Neural cell (in vitro differentiated cells): ENCODE data around the gene MYO9A. TPM values are rescaled to one million over a fixed set of nuclear protein-coding genes. Genes with fewer than 3 reads are reported as not detected.

ENCODE experiments used
- H2AFZ ChIP-seq: fragments of 200-600, 300-800 bp; sonication (generic), shearing (Covaris generic); 2 replicates; pipeline ENCODE4 v1.6.0; 2014; ENCODE audit warnings: low read depth, mild to moderate bottlenecking, antibody characterized with exemption, low read length, moderate library complexity
- H3F3A ChIP-seq: fragments of 200-600 bp; shearing (Covaris generic); 2 replicates; pipeline ENCODE4 v1.6.1; 2016; ENCODE audit warnings: mild to moderate bottlenecking, moderate library complexity, mixed read lengths, antibody characterized with exemption, low read length; ENCODE audit not compliant: insufficient read depth, poor library complexity, severe bottlenecking
- H3K27ac ChIP-seq: fragments of 200-600, 300-800 bp; sonication (generic), shearing (Covaris generic); 2 replicates; pipeline ENCODE4 v1.5.1; 2014; ENCODE audit warnings: mild to moderate bottlenecking, low read length, moderate library complexity
- H3K27me3 ChIP-seq: fragments of 300-800, 200-600 bp; sonication (generic), shearing (Covaris generic); 2 replicates; pipeline ENCODE4 v1.6.0; 2014; ENCODE audit warnings: mild to moderate bottlenecking, low read depth, low read length, moderate library complexity; ENCODE audit not compliant: insufficient read depth
- H3K36me3 ChIP-seq: fragments of 300-800, 200-600 bp; sonication (generic), shearing (Covaris generic); 2 replicates; pipeline ENCODE4 v1.5.1; 2014; ENCODE audit warnings: mild to moderate bottlenecking, antibody characterized with exemption, low read length, moderate library complexity; ENCODE audit not compliant: insufficient read depth
- H3K4me2 ChIP-seq: fragments of 300-800, 200-600 bp; sonication (generic), shearing (Covaris generic); 2 replicates; pipeline ENCODE4 v1.6.0; 2014; ENCODE audit warnings: mild to moderate bottlenecking, low read length
- H3K4me3 ChIP-seq: fragments of 300-800, 200-600 bp; sonication (generic), shearing (Covaris generic); 2 replicates; pipeline ENCODE4 v1.5.1; 2014; ENCODE audit warnings: mild to moderate bottlenecking, low read length, moderate library complexity
- H3K79me2 ChIP-seq: fragments of 200-600 bp; shearing (Covaris generic); replicated peaks from 2 replicates; pipeline ENCODE4 v1.6.0; 2014; ENCODE audit warnings: mild to moderate bottlenecking, low read length, moderate library complexity; ENCODE audit not compliant: insufficient read depth
- H3K9ac ChIP-seq: fragments of 300-800, 200-600 bp; sonication (generic), shearing (Covaris generic); 2 replicates; pipeline ENCODE4 v1.6.1; 2016; ENCODE audit warnings: mild to moderate bottlenecking, low read length, mixed read lengths
- H3K9me2 ChIP-seq: fragments of 200-600 bp; shearing (Covaris generic); 2 replicates; pipeline ENCODE4 v1.6.1; 2016; ENCODE audit warnings: mild to moderate bottlenecking, low read length, mixed read lengths; ENCODE audit not compliant: insufficient read depth
- H3K9me3 ChIP-seq: fragments of 200-600, 300-800 bp; sonication (generic), shearing (Covaris generic); 2 replicates; pipeline ENCODE4 v1.6.1; 2016; ENCODE audit warnings: mild to moderate bottlenecking, mixed run types, low read length, moderate library complexity, mixed read lengths
- H4K20me1 ChIP-seq: fragments of 200-600 bp; shearing (Covaris generic); 2 replicates; pipeline ENCODE4 v1.6.1; 2016; ENCODE audit warnings: mild to moderate bottlenecking, mixed run types; ENCODE audit not compliant: insufficient read depth
- CTCF ChIP-seq: fragments of 450-650 bp; IDR thresholded peaks from 2 replicates; pipeline ENCODE4 v1.5.1; 2014; ENCODE audit warnings: antibody characterized with exemption, mild to moderate bottlenecking, moderate library complexity; ENCODE audit not compliant: poor library complexity, severe bottlenecking
- EP300 ChIP-seq: fragments of 450-650 bp; conservative IDR thresholded peaks from 2 replicates; pipeline ENCODE4 v1.6.1; 2014; ENCODE audit warnings: antibody characterized with exemption, mild to moderate bottlenecking, moderate library complexity; ENCODE audit not compliant: poor library complexity, severe bottlenecking
- EZH2 ChIP-seq: fragments of 200-600, 300-800 bp; shearing (Covaris generic), sonication (generic); IDR thresholded peaks from 2 replicates; pipeline ENCODE4 v1.6.1; 2014; ENCODE audit warnings: antibody characterized with exemption, low read length, borderline replicate concordance, mild to moderate bottlenecking; ENCODE audit not compliant: insufficient read depth, poor library complexity, severe bottlenecking
- MXI1 ChIP-seq: fragments of 450-650 bp; conservative IDR thresholded peaks from 2 replicates; pipeline ENCODE4 v1.6.1; 2014; ENCODE audit warnings: antibody characterized with exemption, mild to moderate bottlenecking; ENCODE audit not compliant: poor library complexity, severe bottlenecking
- POLR2AphosphoS5 ChIP-seq: IDR thresholded peaks from 2 replicates; pipeline ENCODE4 v1.6.1; 2012
- RAD21 ChIP-seq: fragments of 450-650 bp; conservative IDR thresholded peaks from 2 replicates; pipeline ENCODE4 v1.6.1; 2014; ENCODE audit warnings: antibody characterized with exemption, mild to moderate bottlenecking, moderate library complexity
- REST ChIP-seq: IDR thresholded peaks from 2 replicates; pipeline ENCODE4 v1.6.1; 2012; ENCODE audit warnings: borderline replicate concordance
- SMC3 ChIP-seq: fragments of 450-650 bp; conservative IDR thresholded peaks from 2 replicates; pipeline ENCODE4 v1.6.1; 2014; ENCODE audit warnings: antibody characterized with exemption, mild to moderate bottlenecking, moderate library complexity; ENCODE audit not compliant: poor library complexity
- TAF1 ChIP-seq: IDR thresholded peaks from 2 replicates; pipeline ENCODE4 v1.6.1; 2012; ENCODE audit warnings: low read depth
- polyA plus RNA-seq: library from polyadenylated mRNA; depleted of rRNA; stranded (reverse); fragments of >200 nt; gene quantifications from 2 replicates; pipeline ENCODE4 v1.2.3, GENCODE V29; 2014

MYO9A gene
- polyA plus RNA-seq, 1 donor from 2014 or later: 22.7 TPM

- no peaks in the 10 kb centered on the region for H3K9me2 ChIP-seq
- no peaks in the 10 kb centered on the region for H3K36me3 ChIP-seq
- no peaks in the 10 kb centered on the region for H3K79me2 ChIP-seq
- TF ChIP-seq RAD21: no peak
- no peak for TF ChIP-seq EZH2
- no peak for TF ChIP-seq EP300
- TF ChIP-seq REST: no peak
- TF ChIP-seq CTCF: no peak
- no peak for TF ChIP-seq TAF1
- TF ChIP-seq MXI1: no peak
- no peak for TF ChIP-seq SMC3
- TF ChIP-seq POLR2AphosphoS5: no peak
- H3K27ac ChIP-seq: no peak overlapping the region
- no peaks in the 10 kb centered on the region for H3F3A ChIP-seq
- no peak overlapping the region for H2AFZ ChIP-seq
- no peaks in the 10 kb centered on the region for H3K27me3 ChIP-seq
- H3K4me2 ChIP-seq: no peak overlapping the region
- H3K4me3 ChIP-seq: no peak overlapping the region
- H3K9ac ChIP-seq: no peak overlapping the region
- no peaks in the 10 kb centered on the region for H3K9me3 ChIP-seq
- H4K20me1 ChIP-seq: no peaks in the 10 kb centered on the region
These were observed 30.9 kb downstream of the MYO9A start for GRCh38 chr15:72086920-72087648.

GRCh38 chr15:72086010-72086697 lies 31.8 kb downstream of the MYO9A start:
- H3K9ac ChIP-seq: no peak overlapping the region
- H3K36me3 ChIP-seq: no peaks in the 10 kb centered on the region
- no peak overlapping the region for H3K4me3 ChIP-seq
- H2AFZ ChIP-seq: no peak overlapping the region
- no peaks in the 10 kb centered on the region for H4K20me1 ChIP-seq
- no peak overlapping the region for H3K27ac ChIP-seq
- no peaks in the 10 kb centered on the region for H3K79me2 ChIP-seq
- no peaks in the 10 kb centered on the region for H3K9me2 ChIP-seq
- no peaks in the 10 kb centered on the region for H3K9me3 ChIP-seq
- no peak for TF ChIP-seq TAF1
- no peak for TF ChIP-seq RAD21
- no peak for TF ChIP-seq EP300
- no peak for TF ChIP-seq CTCF
- no peak for TF ChIP-seq SMC3
- TF ChIP-seq MXI1: no peak
- no peak for TF ChIP-seq POLR2AphosphoS5
- TF ChIP-seq REST: no peak
- TF ChIP-seq EZH2: no peak
- no peaks in the 10 kb centered on the region for H3K27me3 ChIP-seq
- H3F3A ChIP-seq: no peaks in the 10 kb centered on the region
- no peak overlapping the region for H3K4me2 ChIP-seq
